Dermis microvascular lymphatic vessel endothelial cell (primary cell): ENCODE data around the gene ALDH3A2. TPM values are rescaled to one million over a fixed set of nuclear protein-coding genes. Genes with fewer than 3 reads are reported as not detected.

Experiments
- DNase-seq, 2 donors: peaks; one replicate each; pipeline versions ENCODE4 v3.0.0 to v3.0.0-alpha.2; 2010; ENCODE audit warnings: low read depth in 2 of 2
- total RNA-seq: library from RNA; depleted of rRNA; stranded (reverse); fragments of >200 nt; gene quantifications from 2 replicates; pipeline ENCODE4 v1.2.1, GENCODE V29; 2014

ALDH3A2 gene
- total RNA-seq, 1 donor from 2014 or later = 23.6 TPM

GRCh38 chr17:19714542-19715411, 66.2 kb downstream of the ALDH3A2 start:
- DNase-seq = no peak

GRCh38 chr17:19716108-19717030, 67.8 kb downstream of the ALDH3A2 start, which contains the start of gene SLC47A2:
TSS of gene SLC47A2 (minus strand) at chr17:19716584. CDS start at chr17:19716555, 29 bp downstream.
- DNase-seq = no peak

GRCh38 chr17:19717031-19717360, 68.4 kb downstream of the ALDH3A2 start:
- DNase-seq = no peak

- no peak for DNase-seq
Measured at GRCh38 chr17:19717411-19717908, 68.9 kb downstream of the ALDH3A2 start.

GRCh38 chr17:19718041-19718612, 69.6 kb downstream of the ALDH3A2 start:
- DNase-seq = no peak

GRCh38 chr17:19718613-19719354, 70.2 kb downstream of the ALDH3A2 start:
- DNase-seq = no peak

- no peak for DNase-seq
Measured at GRCh38 chr17:19719355-19720209, 71.0 kb downstream of the ALDH3A2 start.

GRCh38 chr17:19720210-19720475, 71.6 kb downstream of the ALDH3A2 start:
- no peak for DNase-seq

GRCh38 chr17:19720631-19721426, 72.3 kb downstream of the ALDH3A2 start:
- DNase-seq = no peak

GRCh38 chr17:19723964-19724363, 75.4 kb downstream of the ALDH3A2 start:
- DNase-seq = no peak

- DNase-seq = peak in 1 of 2 donors; percentile 49
Measured at GRCh38 chr17:19724501-19725420, 76.2 kb downstream of the ALDH3A2 start.

- DNase-seq = no peak
Measured at GRCh38 chr17:19725486-19725885, 76.9 kb downstream of the ALDH3A2 start.

- peak in 1 of 2 donors; percentile 45 for DNase-seq
Measured at GRCh38 chr17:19726631-19727376, 78.3 kb downstream of the ALDH3A2 start.
